BJ (cell line): ENCODE measurements around the gene OR56A3. TPM values are rescaled to one million over a fixed set of nuclear protein-coding genes. Genes with fewer than 3 reads are reported as not detected.

Experiments
- CTCF ChIA-PET: fragments of 350-600 bp; formaldehyde crosslinking; extraction: SDS; loops from one replicate; lab custom pipeline; 2021; ENCODE audit warnings: antibody characterized with exemption, inconsistent platforms; lab: Yijun Ruan, JAX
- POLR2A ChIA-PET: fragments of 300-600 bp; sonication (Branson Sonifier 250); formaldehyde crosslinking; extraction: SDS; loops from one replicate; lab custom pipeline; 2021; ENCODE audit warnings: antibody characterized with exemption; lab: Charles Lee
- DNase-seq: peaks from one replicate; pipeline ENCODE4 v3.0.0-alpha.2; 2011; ENCODE audit warnings: low read depth
- H3K27me3 ChIP-seq: 2 replicates; pipeline ENCODE4 v1.6.0; 2011; ENCODE audit warnings: low read length; ENCODE audit not compliant: control insufficient read depth, insufficient read depth
- H3K36me3 ChIP-seq: 2 replicates; pipeline ENCODE4 v1.5.1; 2011; ENCODE audit warnings: low read length; ENCODE audit not compliant: control insufficient read depth, insufficient read depth
- H3K4me3 ChIP-seq: 2 replicates; pipeline ENCODE4 v1.5.1; 2011; ENCODE audit warnings: low read depth, mild to moderate bottlenecking, control low read depth, low read length
- CTCF ChIP-seq: IDR thresholded peaks from 2 replicates; pipeline ENCODE4 v1.5.1; 2011; ENCODE audit warnings: low read depth, mild to moderate bottlenecking, control low read depth, inconsistent platforms, low read length, moderate library complexity; ENCODE audit not compliant: insufficient read depth
- polyA plus RNA-seq: library from polyadenylated mRNA; depleted of rRNA; stranded (reverse); fragments of >200 nt; gene quantifications from 2 replicates; pipeline ENCODE4 v1.2.3, GENCODE V29; 2011; rRNA removed

Gene OR56A3
- polyA plus RNA-seq, 1 experiment: not detected

- TF ChIP-seq CTCF: no peak
- no peak for DNase-seq
- Histone ChIP-seq H3K27me3 (no peaks in the 10 kb centered on the region), H3K36me3 (no peaks in the 10 kb centered on the region), H3K4me3 (no peak overlapping the region)
- CTCF ChIA-PET: no interaction called here
- POLR2A ChIA-PET: no interaction called here
Measured at GRCh38 chr11:5989203-5989602, 47.2 kb downstream of the OR56A3 start.

GRCh38 chr11:5992150-5992549 lies 50.1 kb downstream of the OR56A3 start:
- TF ChIP-seq CTCF: no peak
- no peaks in the 10 kb centered on the region for H3K36me3 ChIP-seq
- H3K4me3 ChIP-seq: no peak overlapping the region
- no peak for DNase-seq
- POLR2A ChIA-PET: no interaction called here
- no peaks in the 10 kb centered on the region for H3K27me3 ChIP-seq
- CTCF ChIA-PET: interaction anchor here (0.7 to 3.1 kb wide), 6 partner anchors 8 to 371 kb away, joined by 3 to 16 read pairs (median 3); no protein-coding TSS in a partner anchor

- Histone ChIP-seq H3K4me3 (no peak overlapping the region), H3K36me3 (no peaks in the 10 kb centered on the region), H3K27me3 (no peaks in the 10 kb centered on the region)
- ChIA-PET POLR2A (no interaction called here), CTCF (interaction anchor here (0.7 to 3.1 kb wide), 5 partner anchors 8 to 370 kb away, joined by 3 to 16 read pairs (median 3); no protein-coding TSS in a partner anchor)
- no peak for DNase-seq
- peak; percentile 54 for TF ChIP-seq CTCF
Measured at GRCh38 chr11:5992604-5993251, 50.7 kb downstream of the OR56A3 start.

GRCh38 chr11:5994791-5995190 lies 52.7 kb downstream of the OR56A3 start:
- CTCF ChIA-PET: no interaction called here
- DNase-seq: no peak
- POLR2A ChIA-PET: no interaction called here
- Histone ChIP-seq H3K36me3 (no peaks in the 10 kb centered on the region), H3K27me3 (no peaks in the 10 kb centered on the region), H3K4me3 (no peak overlapping the region)
- TF ChIP-seq CTCF: no peak

Other genes starting within 250 kb of the OR56A3 start
- gene OR56B1, start 205.8 kb upstream of the OR56A3 start, polyA plus RNA-seq: not detected in 2 replicates
- gene OR52N4, start 188.0 kb upstream of the OR56A3 start, polyA plus RNA-seq: 0.07 TPM in 1 of 2 replicates, not detected in the other
- gene OR52N5, start 158.9 kb upstream of the OR56A3 start, polyA plus RNA-seq: not detected in 2 replicates
- not detected in 2 replicates for gene OR52N1, start 151.0 kb upstream of the OR56A3 start, polyA plus RNA-seq
- not detected in 2 replicates for gene OR52N2, start 133.3 kb upstream of the OR56A3 start, polyA plus RNA-seq
- gene OR52E6, start 100.4 kb upstream of the OR56A3 start, polyA plus RNA-seq: not detected in 2 replicates
- gene OR52E8, start 84.6 kb upstream of the OR56A3 start, polyA plus RNA-seq: not detected in 2 replicates
- gene OR52E4, start 61.6 kb upstream of the OR56A3 start, polyA plus RNA-seq: not detected in 2 replicates
- not detected in 2 replicates for gene OR52E5, start 49.0 kb upstream of the OR56A3 start, polyA plus RNA-seq
- gene OR56A5, start 26.2 kb downstream of the OR56A3 start, polyA plus RNA-seq: not detected in 2 replicates
- gene OR52L1, start 44.7 kb downstream of the OR56A3 start, polyA plus RNA-seq: not detected in 2 replicates
- gene OR56A4, start 64.7 kb downstream of the OR56A3 start, polyA plus RNA-seq: not detected in 2 replicates
- gene OR56A1, start 88.5 kb downstream of the OR56A3 start, polyA plus RNA-seq: not detected in 2 replicates
- gene OR56B4, start 165.4 kb downstream of the OR56A3 start, polyA plus RNA-seq: not detected in 2 replicates
- not detected in 2 replicates for gene OR52B2, start 228.1 kb downstream of the OR56A3 start, polyA plus RNA-seq